ENCODE measurements around the gene SLC8A2.

SLC8A2 gene

GRCh38 chr19:47471733-47472457 is at the start of gene SLC8A2:
Gene SLC8A2 (minus strand): TSS chr19:47471893. CDS start chr19:47466403, 5,490 bp downstream.
- peak; percentile 28 for DNase-seq

GRCh38 chr19:47520839-47521238 is 49.1 kb upstream of the SLC8A2 start:
- DNase-seq = no peak

- no peak for DNase-seq
These were observed 48.7 kb upstream of the SLC8A2 start for GRCh38 chr19:47520343-47520806.

- no peak for DNase-seq
These were observed 47.2 kb upstream of the SLC8A2 start for GRCh38 chr19:47518854-47519253.

GRCh38 chr19:47518139-47518538 is 46.4 kb upstream of the SLC8A2 start:
- no peak for DNase-seq

GRCh38 chr19:47514869-47515588 is 43.3 kb upstream of the SLC8A2 start, which contains the start of gene NAPA:
Gene NAPA (minus strand): TSS chr19:47515063. CDS start chr19:47514940, 123 bp downstream.
- DNase-seq = peak; percentile 100

GRCh38 chr19:47514151-47514868 is 42.6 kb upstream of the SLC8A2 start:
- peak; percentile 16 for DNase-seq

GRCh38 chr19:47512948-47513319 is 41.2 kb upstream of the SLC8A2 start:
- DNase-seq = peak; percentile 14

- DNase-seq = peak; percentile 46
These were observed 40.7 kb upstream of the SLC8A2 start for GRCh38 chr19:47512183-47512947.

GRCh38 chr19:47511681-47512080 is 40.0 kb upstream of the SLC8A2 start:
- DNase-seq = no peak

- no peak for DNase-seq
These were observed 39.4 kb upstream of the SLC8A2 start for GRCh38 chr19:47511128-47511517.

- no peak for DNase-seq
These were observed 38.9 kb upstream of the SLC8A2 start for GRCh38 chr19:47510516-47511127.

- DNase-seq = no peak
These were observed 38.3 kb upstream of the SLC8A2 start for GRCh38 chr19:47509973-47510372.

- DNase-seq = no peak
These were observed 37.6 kb upstream of the SLC8A2 start for GRCh38 chr19:47509170-47509847.

- no peak for DNase-seq
These were observed 37.0 kb upstream of the SLC8A2 start for GRCh38 chr19:47508721-47509120.

GRCh38 chr19:47507924-47508553 is 36.3 kb upstream of the SLC8A2 start:
- DNase-seq = no peak

GRCh38 chr19:47507012-47507411 is 35.3 kb upstream of the SLC8A2 start:
- peak; percentile 27 for DNase-seq

- DNase-seq = no peak
These were observed 34.8 kb upstream of the SLC8A2 start for GRCh38 chr19:47506459-47506858.

GRCh38 chr19:47505506-47505905 is 33.8 kb upstream of the SLC8A2 start:
- DNase-seq = no peak

GRCh38 chr19:47503826-47504150 is 32.1 kb upstream of the SLC8A2 start:
- DNase-seq = no peak

GRCh38 chr19:47503130-47503825 is 31.6 kb upstream of the SLC8A2 start:
- no peak for DNase-seq

Data from suppressor macrophage treated with lipopolysaccharide for 4 hours (primary cell).